Loucy (cell line): ENCODE data around the gene PACSIN3.

Experiments
- EZH2phosphoT487 ChIP-seq: fragments of 200-600 bp; IDR thresholded peaks from 2 replicates; pipeline ENCODE4 v1.6.1; 2018; ENCODE audit warnings: antibody characterized with exemption, mild to moderate bottlenecking, moderate library complexity, borderline replicate concordance
- TF ChIP-seq, protein P1 (sequence below): fragments of 200-600 bp; sonication (generic); conservative IDR thresholded peaks from 2 replicates; pipeline ENCODE4 v1.5.1; 2014; ENCODE audit warnings: mild to moderate bottlenecking, antibody characterized with exemption, low read length

DNA sequence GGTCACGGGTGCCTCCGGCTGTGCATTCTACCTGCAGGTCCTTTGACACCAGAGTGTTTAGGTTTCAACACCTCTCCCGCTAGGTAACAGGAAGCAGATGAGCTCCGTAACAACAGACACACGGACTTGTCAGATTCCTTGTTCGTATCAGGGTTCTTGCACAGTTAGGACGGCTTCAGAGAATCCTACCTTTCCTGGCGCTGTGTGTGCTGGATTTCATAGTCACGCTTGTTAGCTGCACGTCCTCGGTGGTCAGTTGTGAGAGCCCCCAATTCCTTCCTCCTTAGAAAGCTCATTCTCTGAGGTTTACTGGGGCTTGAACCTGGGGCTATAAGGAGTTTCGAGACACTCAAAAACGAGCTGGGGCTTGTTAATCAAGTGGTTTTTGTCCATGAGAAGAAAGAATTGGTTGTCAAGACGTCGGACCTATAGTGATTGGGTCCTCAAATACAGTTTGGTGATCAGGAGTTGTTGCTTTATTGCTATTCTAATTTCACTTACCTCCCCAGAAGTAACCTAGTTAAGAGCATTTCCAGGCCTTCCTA lies 29.2 kb upstream of the PACSIN3 start:
- TF ChIP-seq, protein P1, sequence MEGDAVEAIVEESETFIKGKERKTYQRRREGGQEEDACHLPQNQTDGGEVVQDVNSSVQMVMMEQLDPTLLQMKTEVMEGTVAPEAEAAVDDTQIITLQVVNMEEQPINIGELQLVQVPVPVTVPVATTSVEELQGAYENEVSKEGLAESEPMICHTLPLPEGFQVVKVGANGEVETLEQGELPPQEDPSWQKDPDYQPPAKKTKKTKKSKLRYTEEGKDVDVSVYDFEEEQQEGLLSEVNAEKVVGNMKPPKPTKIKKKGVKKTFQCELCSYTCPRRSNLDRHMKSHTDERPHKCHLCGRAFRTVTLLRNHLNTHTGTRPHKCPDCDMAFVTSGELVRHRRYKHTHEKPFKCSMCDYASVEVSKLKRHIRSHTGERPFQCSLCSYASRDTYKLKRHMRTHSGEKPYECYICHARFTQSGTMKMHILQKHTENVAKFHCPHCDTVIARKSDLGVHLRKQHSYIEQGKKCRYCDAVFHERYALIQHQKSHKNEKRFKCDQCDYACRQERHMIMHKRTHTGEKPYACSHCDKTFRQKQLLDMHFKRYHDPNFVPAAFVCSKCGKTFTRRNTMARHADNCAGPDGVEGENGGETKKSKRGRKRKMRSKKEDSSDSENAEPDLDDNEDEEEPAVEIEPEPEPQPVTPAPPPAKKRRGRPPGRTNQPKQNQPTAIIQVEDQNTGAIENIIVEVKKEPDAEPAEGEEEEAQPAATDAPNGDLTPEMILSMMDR, result no peak
- TF ChIP-seq EZH2phosphoT487, result no peak
